GM23338 (cell line): Measurements from ENCODE around the gene SIL1. TPM values are rescaled to one million over a fixed set of nuclear protein-coding genes. Genes with fewer than 3 reads are reported as not detected.

ENCODE experiments used
- CREB1 ChIP-seq: fragments of 250-450 bp; sonication (Bioruptor Pico); IDR thresholded peaks from 2 replicates; pipeline ENCODE4 v1.5.0; 2020; ENCODE audit warnings: low read depth, mild to moderate bottlenecking, moderate library complexity
- EZH2 ChIP-seq: fragments of 200-600 bp; sonication (generic); IDR thresholded peaks from one replicate; pipeline ENCODE4 v1.8.0; 2017; ENCODE audit warnings: antibody characterized with exemption, mild to moderate bottlenecking, low read depth; ENCODE audit not compliant: unreplicated experiment
- JUNB ChIP-seq: IDR thresholded peaks from one replicate; pipeline ENCODE4 v1.6.1; 2016; ENCODE audit warnings: antibody characterized with exemption; ENCODE audit not compliant: unreplicated experiment
- NANOG ChIP-seq: IDR thresholded peaks from 2 replicates; pipeline ENCODE4 v1.6.1; 2016; ENCODE audit warnings: antibody characterized with exemption, borderline replicate concordance
- ZNF114 ChIP-seq: fragments of 250-450 bp; sonication (Bioruptor Pico); IDR thresholded peaks from 2 replicates; pipeline ENCODE4 v1.5.0; 2020; ENCODE audit warnings: mild to moderate bottlenecking, moderate library complexity
- polyA plus RNA-seq: library from polyadenylated mRNA; unstranded; fragments of >200 nt; fragmentation: Nextera tagmentation; extraction: Ambion mirVana; gene quantifications from 2 replicates; pipeline ENCODE4 v1.2.1, GENCODE V29; 2016
- total RNA-seq: library from RNA; depleted of rRNA; stranded (reverse); fragments of >200 nt; shearing (Covaris generic); gene quantifications from 2 replicates; pipeline ENCODE4 v1.2.3, GENCODE V29; 2014
- TF ChIP-seq, protein P1 (sequence below): fragments of 250-450 bp; sonication (Bioruptor Pico); IDR thresholded peaks from 2 replicates; pipeline ENCODE4 v1.5.0; 2020; ENCODE audit warnings: mild to moderate bottlenecking, moderate library complexity
- TF ChIP-seq, protein P2 (sequence below): IDR thresholded peaks from one replicate; pipeline ENCODE4 v1.6.1; 2018; ENCODE audit warnings: antibody characterized with exemption; ENCODE audit not compliant: unreplicated experiment

Gene SIL1
- total and polyA plus RNA-seq, 2 experiments from 2014 or later = 5.5 to 5.9 TPM

DNA sequence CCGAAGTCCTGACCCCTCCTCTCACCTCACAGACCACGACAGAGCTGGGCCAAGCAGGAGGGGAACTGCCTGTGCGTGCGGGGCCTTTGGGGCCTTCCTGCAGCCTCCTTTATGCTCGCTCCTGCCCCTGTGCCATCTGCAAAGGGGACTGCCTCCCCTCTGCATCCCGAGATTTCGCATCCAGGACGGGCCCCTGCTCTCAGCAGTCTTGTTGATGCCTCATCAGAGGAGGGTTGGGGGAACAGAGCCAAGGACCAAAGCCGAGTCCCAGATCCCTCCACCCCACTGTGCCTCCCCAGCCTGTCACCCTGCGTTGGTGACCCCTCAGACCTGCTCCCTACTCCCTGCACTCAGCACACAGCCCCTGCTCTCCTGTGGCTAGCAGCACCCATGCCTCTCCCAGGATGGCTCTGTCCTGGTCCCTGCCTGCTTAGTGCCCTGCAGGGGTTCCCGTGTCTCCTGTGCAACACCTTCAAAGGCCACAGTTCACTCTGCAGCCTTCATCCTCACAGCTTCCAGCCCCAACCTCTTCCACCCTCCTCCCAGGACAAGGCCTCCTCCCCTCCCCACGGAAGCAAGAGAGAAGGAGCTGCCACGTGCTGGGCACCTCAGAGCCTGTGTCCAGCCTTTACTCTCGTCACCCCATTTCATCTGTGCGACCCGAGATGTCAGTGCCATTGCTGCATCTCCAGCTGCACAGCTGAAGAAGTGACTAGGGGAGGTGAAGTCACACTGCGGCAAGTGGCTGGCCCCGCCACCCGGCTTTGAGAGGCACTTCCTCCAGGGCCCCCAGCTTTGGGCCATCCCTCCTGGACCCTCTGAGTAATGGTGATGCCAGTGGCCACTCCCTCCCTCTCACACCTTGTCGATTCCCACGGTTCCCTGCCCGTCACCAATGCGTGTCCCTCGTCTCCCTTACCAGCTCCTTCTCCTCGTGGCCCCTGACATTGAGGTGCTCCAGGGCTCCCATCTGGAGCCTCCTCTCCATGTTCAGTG lies 260.5 kb downstream of the SIL1 start (continued):
- TF ChIP-seq, protein P1, sequence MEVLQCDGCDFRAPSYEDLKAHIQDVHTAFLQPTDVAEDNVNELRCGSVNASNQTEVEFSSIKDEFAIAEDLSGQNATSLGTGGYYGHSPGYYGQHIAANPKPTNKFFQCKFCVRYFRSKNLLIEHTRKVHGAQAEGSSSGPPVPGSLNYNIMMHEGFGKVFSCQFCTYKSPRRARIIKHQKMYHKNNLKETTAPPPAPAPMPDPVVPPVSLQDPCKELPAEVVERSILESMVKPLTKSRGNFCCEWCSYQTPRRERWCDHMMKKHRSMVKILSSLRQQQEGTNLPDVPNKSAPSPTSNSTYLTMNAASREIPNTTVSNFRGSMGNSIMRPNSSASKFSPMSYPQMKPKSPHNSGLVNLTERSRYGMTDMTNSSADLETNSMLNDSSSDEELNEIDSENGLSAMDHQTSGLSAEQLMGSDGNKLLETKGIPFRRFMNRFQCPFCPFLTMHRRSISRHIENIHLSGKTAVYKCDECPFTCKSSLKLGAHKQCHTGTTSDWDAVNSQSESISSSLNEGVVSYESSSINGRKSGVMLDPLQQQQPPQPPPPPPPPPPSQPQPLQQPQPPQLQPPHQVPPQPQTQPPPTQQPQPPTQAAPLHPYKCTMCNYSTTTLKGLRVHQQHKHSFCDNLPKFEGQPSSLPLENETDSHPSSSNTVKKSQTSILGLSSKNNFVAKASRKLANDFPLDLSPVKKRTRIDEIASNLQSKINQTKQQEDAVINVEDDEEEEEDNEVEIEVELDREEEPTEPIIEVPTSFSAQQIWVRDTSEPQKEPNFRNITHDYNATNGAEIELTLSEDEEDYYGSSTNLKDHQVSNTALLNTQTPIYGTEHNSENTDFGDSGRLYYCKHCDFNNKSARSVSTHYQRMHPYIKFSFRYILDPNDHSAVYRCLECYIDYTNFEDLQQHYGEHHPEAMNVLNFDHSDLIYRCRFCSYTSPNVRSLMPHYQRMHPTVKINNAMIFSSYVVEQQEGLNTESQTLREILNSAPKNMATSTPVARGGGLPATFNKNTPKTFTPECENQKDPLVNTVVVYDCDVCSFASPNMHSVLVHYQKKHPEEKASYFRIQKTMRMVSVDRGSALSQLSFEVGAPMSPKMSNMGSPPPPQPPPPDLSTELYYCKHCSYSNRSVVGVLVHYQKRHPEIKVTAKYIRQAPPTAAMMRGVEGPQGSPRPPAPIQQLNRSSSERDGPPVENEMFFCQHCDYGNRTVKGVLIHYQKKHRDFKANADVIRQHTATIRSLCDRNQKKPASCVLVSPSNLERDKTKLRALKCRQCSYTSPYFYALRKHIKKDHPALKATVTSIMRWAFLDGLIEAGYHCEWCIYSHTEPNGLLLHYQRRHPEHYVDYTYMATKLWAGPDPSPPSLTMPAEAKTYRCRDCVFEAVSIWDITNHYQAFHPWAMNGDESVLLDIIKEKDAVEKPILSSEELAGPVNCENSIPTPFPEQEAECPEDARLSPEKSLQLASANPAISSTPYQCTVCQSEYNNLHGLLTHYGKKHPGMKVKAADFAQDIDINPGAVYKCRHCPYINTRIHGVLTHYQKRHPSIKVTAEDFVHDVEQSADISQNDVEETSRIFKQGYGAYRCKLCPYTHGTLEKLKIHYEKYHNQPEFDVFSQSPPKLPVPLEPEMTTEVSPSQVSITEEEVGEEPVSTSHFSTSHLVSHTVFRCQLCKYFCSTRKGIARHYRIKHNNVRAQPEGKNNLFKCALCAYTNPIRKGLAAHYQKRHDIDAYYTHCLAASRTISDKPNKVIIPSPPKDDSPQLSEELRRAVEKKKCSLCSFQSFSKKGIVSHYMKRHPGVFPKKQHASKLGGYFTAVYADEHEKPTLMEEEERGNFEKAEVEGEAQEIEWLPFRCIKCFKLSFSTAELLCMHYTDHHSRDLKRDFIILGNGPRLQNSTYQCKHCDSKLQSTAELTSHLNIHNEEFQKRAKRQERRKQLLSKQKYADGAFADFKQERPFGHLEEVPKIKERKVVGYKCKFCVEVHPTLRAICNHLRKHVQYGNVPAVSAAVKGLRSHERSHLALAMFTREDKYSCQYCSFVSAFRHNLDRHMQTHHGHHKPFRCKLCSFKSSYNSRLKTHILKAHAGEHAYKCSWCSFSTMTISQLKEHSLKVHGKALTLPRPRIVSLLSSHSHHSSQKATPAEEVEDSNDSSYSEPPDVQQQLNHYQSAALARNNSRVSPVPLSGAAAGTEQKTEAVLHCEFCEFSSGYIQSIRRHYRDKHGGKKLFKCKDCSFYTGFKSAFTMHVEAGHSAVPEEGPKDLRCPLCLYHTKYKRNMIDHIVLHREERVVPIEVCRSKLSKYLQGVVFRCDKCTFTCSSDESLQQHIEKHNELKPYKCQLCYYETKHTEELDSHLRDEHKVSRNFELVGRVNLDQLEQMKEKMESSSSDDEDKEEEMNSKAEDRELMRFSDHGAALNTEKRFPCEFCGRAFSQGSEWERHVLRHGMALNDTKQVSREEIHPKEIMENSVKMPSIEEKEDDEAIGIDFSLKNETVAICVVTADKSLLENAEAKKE (CRISPR knock-in tag) = no peak
- TF ChIP-seq JUNB (no peak), EZH2 (no peak), NANOG (no peak), ZNF114 (no peak), CREB1 (CRISPR knock-in tag) (no peak)
- TF ChIP-seq, protein P2, sequence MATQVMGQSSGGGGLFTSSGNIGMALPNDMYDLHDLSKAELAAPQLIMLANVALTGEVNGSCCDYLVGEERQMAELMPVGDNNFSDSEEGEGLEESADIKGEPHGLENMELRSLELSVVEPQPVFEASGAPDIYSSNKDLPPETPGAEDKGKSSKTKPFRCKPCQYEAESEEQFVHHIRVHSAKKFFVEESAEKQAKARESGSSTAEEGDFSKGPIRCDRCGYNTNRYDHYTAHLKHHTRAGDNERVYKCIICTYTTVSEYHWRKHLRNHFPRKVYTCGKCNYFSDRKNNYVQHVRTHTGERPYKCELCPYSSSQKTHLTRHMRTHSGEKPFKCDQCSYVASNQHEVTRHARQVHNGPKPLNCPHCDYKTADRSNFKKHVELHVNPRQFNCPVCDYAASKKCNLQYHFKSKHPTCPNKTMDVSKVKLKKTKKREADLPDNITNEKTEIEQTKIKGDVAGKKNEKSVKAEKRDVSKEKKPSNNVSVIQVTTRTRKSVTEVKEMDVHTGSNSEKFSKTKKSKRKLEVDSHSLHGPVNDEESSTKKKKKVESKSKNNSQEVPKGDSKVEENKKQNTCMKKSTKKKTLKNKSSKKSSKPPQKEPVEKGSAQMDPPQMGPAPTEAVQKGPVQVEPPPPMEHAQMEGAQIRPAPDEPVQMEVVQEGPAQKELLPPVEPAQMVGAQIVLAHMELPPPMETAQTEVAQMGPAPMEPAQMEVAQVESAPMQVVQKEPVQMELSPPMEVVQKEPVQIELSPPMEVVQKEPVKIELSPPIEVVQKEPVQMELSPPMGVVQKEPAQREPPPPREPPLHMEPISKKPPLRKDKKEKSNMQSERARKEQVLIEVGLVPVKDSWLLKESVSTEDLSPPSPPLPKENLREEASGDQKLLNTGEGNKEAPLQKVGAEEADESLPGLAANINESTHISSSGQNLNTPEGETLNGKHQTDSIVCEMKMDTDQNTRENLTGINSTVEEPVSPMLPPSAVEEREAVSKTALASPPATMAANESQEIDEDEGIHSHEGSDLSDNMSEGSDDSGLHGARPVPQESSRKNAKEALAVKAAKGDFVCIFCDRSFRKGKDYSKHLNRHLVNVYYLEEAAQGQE = no peak
